CD4-positive, alpha-beta T cell treated with Interleukin-21 for 1 hour (primary cell): ENCODE data around the gene LAMTOR5.

Experiments used
- DNase-seq: peaks from one replicate; pipeline ENCODE4 v3.0.0-alpha.2; 2020

Gene LAMTOR5

DNA sequence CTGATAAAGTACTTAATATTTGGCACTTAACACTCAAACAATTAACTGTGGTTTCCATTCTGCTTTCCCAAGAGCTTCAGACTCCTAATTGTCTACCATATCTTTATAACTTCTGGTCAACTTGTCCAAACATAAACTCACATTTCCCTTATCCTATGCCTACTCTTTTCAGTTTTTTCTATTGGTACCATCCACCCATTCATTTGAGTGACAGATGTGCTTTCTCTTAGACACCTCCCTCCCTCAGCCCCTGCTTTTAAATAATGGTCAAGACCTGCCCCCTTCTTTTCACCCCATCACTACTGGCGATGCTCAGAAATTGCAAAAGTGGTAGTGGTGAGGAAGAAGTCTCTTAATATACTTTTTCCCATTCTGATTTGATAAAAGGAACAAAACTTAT, 22.1 kb downstream of the LAMTOR5 start:
- DNase-seq = no peak

DNA sequence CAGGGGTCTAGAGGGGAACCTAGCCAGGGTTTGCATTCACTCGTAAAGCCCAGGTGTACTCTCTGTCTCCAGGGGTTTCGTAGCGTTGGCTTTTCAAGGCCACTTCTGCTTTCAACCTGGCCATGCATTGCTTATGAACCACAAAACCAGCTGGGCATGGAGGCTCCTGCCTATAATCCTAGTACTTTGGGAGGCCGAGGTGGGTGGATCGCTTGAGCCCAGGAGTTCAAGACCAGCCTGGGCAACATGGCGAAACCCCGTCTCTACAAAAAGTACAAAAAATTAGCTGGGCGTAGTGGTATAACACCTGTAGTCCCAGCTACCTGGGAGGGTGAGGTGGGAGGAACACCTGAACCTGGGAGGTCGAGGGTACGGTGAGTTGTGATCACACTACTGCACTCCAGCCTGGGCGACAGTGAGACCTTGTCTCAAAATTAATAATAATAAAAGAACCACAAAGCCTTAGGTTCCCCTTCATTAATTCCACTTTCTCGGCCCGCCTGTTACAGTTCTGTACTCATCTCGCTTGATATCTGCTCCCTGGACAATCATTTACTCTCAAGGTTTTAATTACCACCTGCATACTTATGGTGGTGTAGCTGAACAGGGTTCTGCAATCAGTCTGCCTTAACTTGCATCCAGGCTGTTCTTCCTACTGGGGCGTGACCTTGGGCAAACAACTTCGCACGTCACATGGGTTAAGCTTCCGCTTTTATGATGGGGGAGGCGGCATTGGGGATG, 22.7 kb downstream of the LAMTOR5 start:
- DNase-seq = no peak

DNA sequence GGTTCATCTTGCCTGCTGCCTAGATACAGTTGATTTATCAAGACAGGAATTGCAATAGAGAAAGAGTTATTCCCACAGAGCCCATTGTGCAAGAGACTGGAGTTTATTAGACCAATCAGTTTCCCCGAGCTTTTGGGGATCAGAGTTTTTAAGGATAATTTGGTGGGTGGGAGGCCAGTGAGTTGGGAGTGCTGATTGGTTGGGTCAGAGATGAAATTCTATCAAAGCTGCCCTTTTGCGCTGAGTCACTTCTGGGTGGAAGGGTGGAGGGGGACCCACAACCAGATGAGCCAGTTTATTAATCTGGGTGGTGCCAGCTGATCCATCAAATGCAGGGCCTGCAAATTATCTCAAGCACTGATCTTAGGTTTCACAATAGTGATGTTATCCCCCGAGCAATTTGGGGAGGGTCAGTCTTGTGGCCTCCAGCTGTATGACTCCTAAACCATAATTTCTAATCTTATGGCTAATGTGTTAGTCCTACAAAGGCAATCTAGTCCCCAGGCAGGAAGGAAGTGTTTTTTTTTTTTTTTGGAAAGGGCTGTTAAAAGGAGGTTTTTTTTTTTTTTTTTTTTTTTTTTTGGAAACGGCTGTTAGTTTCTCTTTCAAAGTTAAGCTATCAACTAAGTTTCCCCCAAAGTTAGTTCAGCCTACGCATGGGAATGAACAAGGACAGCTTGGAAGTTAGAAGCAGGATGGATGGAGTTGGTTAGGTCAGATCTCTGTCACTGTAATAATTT, 24.1 kb downstream of the LAMTOR5 start:
- DNase-seq = no peak

- no peak for DNase-seq
Observed at GRCh38 chr1:110380672-110381283, 26.7 kb downstream of the LAMTOR5 start.

GRCh38 chr1:110375490-110375889, 32.0 kb downstream of the LAMTOR5 start:
- DNase-seq = no peak

DNA sequence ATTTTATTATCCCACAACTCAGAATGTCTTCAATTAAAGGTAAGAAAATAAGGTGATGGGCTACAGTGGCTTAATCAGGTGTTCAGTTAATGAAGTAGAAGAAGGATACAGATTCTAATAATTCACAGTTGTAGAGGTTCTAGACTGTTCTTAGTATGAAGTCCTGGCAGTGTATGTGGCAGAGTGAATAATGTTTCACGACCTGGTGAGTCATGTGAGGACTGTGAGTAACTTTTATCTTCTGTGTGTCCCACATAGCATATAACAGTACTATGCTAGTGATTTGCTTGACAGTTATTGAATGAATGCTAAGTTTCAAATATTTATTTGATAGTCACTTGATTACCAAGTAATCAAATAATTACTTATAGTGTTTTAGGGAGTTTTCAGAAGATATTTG, 36.7 kb downstream of the LAMTOR5 start:
- no peak for DNase-seq

GRCh38 chr1:110364221-110364620, 43.3 kb downstream of the LAMTOR5 start:
- no peak for DNase-seq

GRCh38 chr1:110361856-110362255, 45.6 kb downstream of the LAMTOR5 start:
- DNase-seq = no peak

GRCh38 chr1:110360431-110360830, 47.1 kb downstream of the LAMTOR5 start:
- DNase-seq = no peak

- no peak for DNase-seq
Observed at GRCh38 chr1:110356379-110356778, 51.1 kb downstream of the LAMTOR5 start.

DNA sequence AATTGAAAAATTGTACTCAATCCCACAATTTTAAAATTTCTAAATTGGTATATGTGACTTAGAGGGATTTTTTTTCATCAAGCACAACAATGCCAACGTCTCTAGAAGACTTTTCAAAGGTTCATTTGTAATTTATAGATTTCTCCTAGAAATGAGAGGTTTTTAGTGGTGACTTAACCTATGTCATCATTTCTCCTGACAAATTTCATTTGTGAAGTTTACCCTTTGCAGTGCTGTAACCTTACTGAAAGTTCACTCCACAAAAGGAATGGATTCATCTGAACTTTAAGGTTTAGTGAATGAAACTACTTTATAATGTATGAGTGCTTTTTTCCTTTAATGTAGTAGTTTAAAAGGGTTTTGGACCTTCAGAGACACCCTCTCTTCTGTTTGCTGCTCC, 52.2 kb downstream of the LAMTOR5 start:
- no peak for DNase-seq
